HepG2 (cell line): ENCODE data around the gene TMEM129. TPM values are rescaled to one million over a fixed set of nuclear protein-coding genes. Genes with fewer than 3 reads are reported as not detected.

Experiments
- ATAC-seq: fragments of 200-7000 bp; cut with Tn5 transposase; 3 replicates; pipeline ENCODE4 v1.9.1; 2020; ENCODE audit warnings: mild to moderate bottlenecking, moderate library complexity
- BruUV-seq: library from RNA; stranded (reverse); fragments of 400-500 nt; replicated peaks from 2 replicates; lab custom pipeline; 2021; lab: Mats Ljungman, UMichigan
- CTCF ChIA-PET: fragments of 300-600 bp; formaldehyde crosslinking; extraction: SDS; loops from one replicate; lab custom pipeline; 2021; ENCODE audit warnings: low total read pairs, inconsistent platforms, low intra/inter-chr PET ratio; lab: Yijun Ruan, JAX
- POLR2A ChIA-PET: fragments of 350-600 bp; sonication (Branson Sonifier 250); formaldehyde crosslinking; loops from one replicate; lab custom pipeline; 2020; ENCODE audit warnings: antibody characterized with exemption, inconsistent platforms; lab: Yijun Ruan, JAX
- DNase-seq: peaks from one replicate; pipeline ENCODE4 v3.0.0-alpha.2; 2015; ENCODE audit warnings: low spot score
- FAIRE-seq: peaks from 3 replicates; lab custom pipeline; 2011; peaks lifted over from hg19 to GRCh38; lab: Jason Lieb, UNC
- H2AFZ ChIP-seq: one replicate; pipeline ENCODE4 v1.6.1; 2011; ENCODE audit warnings: low read length, inconsistent platforms
- H3K27ac ChIP-seq: fragments of 300-600 bp; 3 replicates; pipeline ENCODE4 v1.8.0; 2011; ENCODE audit warnings: mixed run types, mild to moderate bottlenecking, mixed read lengths, low read length, inconsistent platforms; ENCODE audit not compliant: insufficient read depth; ENCODE audit errors: extremely low read length
- H3K27me3 ChIP-seq, 2 experiments: fragments of 200-600 bp in 1 of 2; 2 replicates in 1 of 2; 3 replicates in 1 of 2; pipeline versions ENCODE4 v1.6.0 to v1.8.0; 2011; ENCODE audit warnings: low read length in 2 of 2, mild to moderate bottlenecking in 2 of 2, moderate library complexity in 2 of 2, inconsistent platforms in 1 of 2; ENCODE audit not compliant: insufficient read depth in 2 of 2, control insufficient read depth in 1 of 2
- H3K36me3 ChIP-seq, 2 experiments: fragments of 200-600 bp in 1 of 2; replicated peaks in 1 of 2; 2 replicates in 1 of 2; 3 replicates in 1 of 2; pipeline versions ENCODE4 v1.5.1 to v1.8.0; 2011; ENCODE audit warnings: low read length in 2 of 2, inconsistent platforms in 1 of 2; ENCODE audit not compliant: insufficient read depth in 2 of 2, control insufficient read depth in 1 of 2
- H3K4me1 ChIP-seq: 2 replicates; pipeline ENCODE4 v1.5.1; 2012; ENCODE audit warnings: low read length, inconsistent platforms; ENCODE audit not compliant: insufficient read depth
- H3K4me2 ChIP-seq: 2 replicates; pipeline ENCODE4 v1.6.0; 2011; ENCODE audit warnings: low read depth, low read length, inconsistent platforms
- H3K4me3 ChIP-seq, 3 experiments: fragments of 200-600 bp in 1 of 3; sonication (generic), shearing (Covaris generic) in 1 of 3; replicated peaks in 1 of 3; 2 replicates each; pipeline ENCODE4 v1.5.1; 2011 to 2016; ENCODE audit warnings: low read length in 3 of 3, inconsistent platforms in 2 of 3, low read depth in 2 of 3, mild to moderate bottlenecking in 2 of 3, control low read depth in 1 of 3, mixed read lengths in 1 of 3; ENCODE audit not compliant: insufficient read depth in 1 of 3
- H3K79me2 ChIP-seq: one replicate; pipeline ENCODE4 v1.6.1; 2011; ENCODE audit warnings: low read length, inconsistent platforms; ENCODE audit not compliant: insufficient read depth
- H3K9ac ChIP-seq: 2 replicates; pipeline ENCODE4 v1.6.0; 2011; ENCODE audit warnings: mild to moderate bottlenecking, low read depth, low read length, inconsistent platforms; ENCODE audit not compliant: insufficient read depth
- H3K9me3 ChIP-seq: 2 replicates; pipeline ENCODE4 v1.5.1; 2012; ENCODE audit warnings: mild to moderate bottlenecking, low read length
- H4K20me1 ChIP-seq: 2 replicates; pipeline ENCODE4 v1.6.0; 2011; ENCODE audit warnings: inconsistent platforms, mild to moderate bottlenecking, low read length, moderate library complexity; ENCODE audit not compliant: insufficient read depth
- AGO2 ChIP-seq: fragments of 200-400 bp; formaldehyde crosslinking; optimal IDR thresholded peaks from 2 replicates; pipeline ENCODE3; 2017; ENCODE audit warnings: mild to moderate bottlenecking, low read depth, low read length, moderate library complexity
- DPF2 ChIP-seq: sonication (generic); formaldehyde crosslinking; IDR thresholded peaks from 2 replicates; pipeline ENCODE4 v1.4.0; 2020; ENCODE audit warnings: mild to moderate bottlenecking, low read depth, missing genetic modification reagents, borderline replicate concordance
- ETS1 ChIP-seq: sonication (generic); formaldehyde crosslinking; IDR thresholded peaks from 2 replicates; pipeline ENCODE4 v1.4.0; 2020; ENCODE audit warnings: missing genetic modification reagents
- GPBP1L1 ChIP-seq: sonication (generic); formaldehyde crosslinking; IDR thresholded peaks from 2 replicates; pipeline ENCODE4 v1.5.0; 2020; ENCODE audit warnings: mild to moderate bottlenecking, missing genetic modification reagents
- HDAC2 ChIP-seq: sonication (generic); formaldehyde crosslinking; IDR thresholded peaks from 2 replicates; pipeline ENCODE4 v1.4.0; 2020; ENCODE audit warnings: missing genetic modification reagents
- HNRNPL ChIP-seq: fragments of 200-400 bp; formaldehyde crosslinking; IDR thresholded peaks from 2 replicates; pipeline ENCODE4 v1.6.1; 2017; ENCODE audit warnings: mild to moderate bottlenecking, low read depth, low read length
- IRX3 ChIP-seq: sonication (generic); formaldehyde crosslinking; IDR thresholded peaks from 2 replicates; pipeline ENCODE4 v1.8.1; 2023; ENCODE audit warnings: mild to moderate bottlenecking, low read depth, missing genetic modification reagents, borderline replicate concordance
- REL ChIP-seq: sonication (generic); formaldehyde crosslinking; conservative IDR thresholded peaks from 2 replicates; pipeline ENCODE4 v1.8.0; 2022; ENCODE audit warnings: mild to moderate bottlenecking, missing genetic modification reagents, moderate library complexity
- ZFP36L2 ChIP-seq: sonication (generic); formaldehyde crosslinking; IDR thresholded peaks from 2 replicates; pipeline ENCODE4 v1.4.0; 2020; ENCODE audit warnings: missing genetic modification reagents
- WGBS: methylation state at CpG from one replicate; pipeline ENCODE4 v1.1.6; 2017; ENCODE audit warnings: low lambda C conversion rate; 5-methylcytosine and 5-hydroxymethylcytosine counted together
- in situ Hi-C: cut with HindIII; loops from 2 replicates; pipeline ENCODE4 v1.10.0; 2017; ENCODE audit warnings: low pct_unique_long_range_greater_than_20kb; ENCODE audit not compliant: extremely low pct_ligation_motif_present
- intact Hi-C: fragments of 100-400 bp; cut with micrococcal nuclease; formaldehyde crosslinking; loops from one replicate; pipeline ENCODE4 v1.10.0; 2022; ENCODE audit not compliant: unreplicated experiment
- polyA plus RNA-seq, 8 experiments: library from polyadenylated mRNA; depleted of rRNA in 3 of 8; stranded (reverse) in 7 of 8; unstranded in 1 of 8; fragments of >200 nt; fragmentation: Illumina TruSeq in 4 of 8; extraction: Trizol in 4 of 8; gene quantifications; 2 replicates each; pipeline versions ENCODE4 v1.2.1 to v1.2.3, GENCODE V29; 2011 to 2016; ENCODE audit warnings: low read depth in 4 of 8, missing spikeins in 1 of 8, mixed read lengths in 1 of 8; ENCODE audit not compliant: insufficient read depth in 1 of 8
- total RNA-seq, 5 experiments: library from RNA; depleted of rRNA; stranded (reverse); fragments of >200 nt; fragmentation: Illumina TruSeq; extraction: Trizol; gene quantifications; 2 replicates each; pipeline ENCODE4 v1.2.3, GENCODE V29; 2016; ENCODE audit warnings: low read depth in 1 of 5
- TF ChIP-seq, protein P1 (sequence below): sonication (generic); formaldehyde crosslinking; IDR thresholded peaks from 2 replicates; pipeline ENCODE4 v1.9.0; 2022; ENCODE audit warnings: low read depth, missing genetic modification reagents
- TF ChIP-seq, protein P2 (sequence below): IDR thresholded peaks from 2 replicates; pipeline ENCODE4 v1.6.1; 2016; ENCODE audit warnings: low read depth, borderline replicate concordance

The TMEM129 gene
- total and polyA plus RNA-seq, 2 of the 13 experiments (the other 11 are each of a cell fraction or from before 2014, with no cell fraction given) = 19.0 to 25.8 TPM

GRCh38 chr4:1728061-1728980 is 7.2 kb upstream of the TMEM129 start:
- Histone ChIP-seq H3K79me2 (peaks cover 11% of the 10 kb centered on the region), H3K4me3 (no peak overlapping the region), H3K36me3 (peaks cover 27 to 73% of the 10 kb centered on the region in 2 experiments; a peak in 4 of 5 replicates), H4K20me1 (peaks cover 3% of the 10 kb centered on the region; the same call in 1 of the 2 replicates), H3K9ac (no peak overlapping the region), H3K27me3 (no peaks in the 10 kb centered on the region), H2AFZ (no peak overlapping the region), H3K4me1 (peaks cover 19% of the 10 kb centered on the region), H3K4me2 (no peak overlapping the region), H3K27ac (no peak overlapping the region), H3K9me3 (no peaks in the 10 kb centered on the region)
- TF ChIP-seq DPF2 = no peak
- no peak for TF ChIP-seq IRX3 (CRISPR knock-in tag)
- TF ChIP-seq GPBP1L1 (CRISPR knock-in tag) = no peak
- TF ChIP-seq, protein P1, sequence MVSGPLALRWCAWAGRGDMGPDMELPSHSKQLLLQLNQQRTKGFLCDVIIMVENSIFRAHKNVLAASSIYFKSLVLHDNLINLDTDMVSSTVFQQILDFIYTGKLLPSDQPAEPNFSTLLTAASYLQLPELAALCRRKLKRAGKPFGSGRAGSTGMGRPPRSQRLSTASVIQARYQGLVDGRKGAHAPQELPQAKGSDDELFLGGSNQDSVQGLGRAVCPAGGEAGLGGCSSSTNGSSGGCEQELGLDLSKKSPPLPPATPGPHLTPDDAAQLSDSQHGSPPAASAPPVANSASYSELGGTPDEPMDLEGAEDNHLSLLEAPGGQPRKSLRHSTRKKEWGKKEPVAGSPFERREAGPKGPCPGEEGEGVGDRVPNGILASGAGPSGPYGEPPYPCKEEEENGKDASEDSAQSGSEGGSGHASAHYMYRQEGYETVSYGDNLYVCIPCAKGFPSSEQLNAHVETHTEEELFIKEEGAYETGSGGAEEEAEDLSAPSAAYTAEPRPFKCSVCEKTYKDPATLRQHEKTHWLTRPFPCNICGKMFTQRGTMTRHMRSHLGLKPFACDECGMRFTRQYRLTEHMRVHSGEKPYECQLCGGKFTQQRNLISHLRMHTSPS = no peak
- TF ChIP-seq AGO2 = peak; percentile 42
- TF ChIP-seq REL (CRISPR knock-in tag) = no peak
- TF ChIP-seq, protein P2, sequence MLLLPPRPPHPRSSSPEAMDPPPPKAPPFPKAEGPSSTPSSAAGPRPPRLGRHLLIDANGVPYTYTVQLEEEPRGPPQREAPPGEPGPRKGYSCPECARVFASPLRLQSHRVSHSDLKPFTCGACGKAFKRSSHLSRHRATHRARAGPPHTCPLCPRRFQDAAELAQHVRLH (CRISPR knock-in tag) = no peak
- TF ChIP-seq HDAC2 = no peak
- 0 out of 2 replicates have a peak, but pooled peaks have one; percentile 62 for TF ChIP-seq HNRNPL
- TF ChIP-seq ETS1 (CRISPR knock-in tag) = no peak
- TF ChIP-seq ZFP36L2 (CRISPR knock-in tag) = no peak
- intact Hi-C loops (no loop called here), in situ Hi-C loops (loop anchor here (5.0 kb wide), 1 partner anchor 36 kb away; no protein-coding TSS in a partner anchor)
- POLR2A ChIA-PET = no interaction called here
- ATAC-seq (no peak), DNase-seq (no peak), FAIRE-seq (no peak)
- 98% methylated on average over 22 of the region's 31 CpGs for WGBS
- CTCF ChIA-PET = interaction anchor here (2.0 kb wide), 1 partner anchor 82 kb away, joined by 8 read pairs; no protein-coding TSS in a partner anchor
- no TSS peak for BruUV-seq
